H1 (cell line): ENCODE data around the gene CLPTM1L. TPM values are rescaled to one million over a fixed set of nuclear protein-coding genes. Genes with fewer than 3 reads are reported as not detected.

ENCODE experiments used
- CTCF ChIA-PET: fragments of 300-600 bp; sonication (Branson Sonifier 250); formaldehyde crosslinking; loops from one replicate; lab custom pipeline; 2021; ENCODE audit not compliant: partially characterized antibody; lab: Charles Lee
- POLR2A ChIA-PET: fragments of 300-600 bp; sonication (Branson Sonifier 250); formaldehyde crosslinking; loops from one replicate; lab custom pipeline; 2021; ENCODE audit warnings: inconsistent platforms; ENCODE audit not compliant: partially characterized antibody; lab: Charles Lee
- DNase-seq, 2 experiments: peaks; one replicate each; pipeline versions ENCODE4 v3.0.0 to v3.0.0-alpha.2; 2010 to 2022; ENCODE audit warnings: low spot score in 2 of 2, low read depth in 1 of 2, mixed read lengths in 1 of 2
- FAIRE-seq: peaks from 2 replicates; lab custom pipeline; 2011; peaks lifted over from hg19 to GRCh38; lab: Jason Lieb, UNC
- H2AFZ ChIP-seq: 2 replicates; pipeline ENCODE4 v1.8.1; 2012; ENCODE audit warnings: low read length, inconsistent platforms
- H2AK5ac ChIP-seq: 2 replicates; pipeline ENCODE4 v1.6.1; 2013; ENCODE audit warnings: low read depth, low read length
- H2BK120ac ChIP-seq: replicated peaks from 2 replicates; pipeline ENCODE3; 2013; ENCODE audit warnings: low read depth, low read length, inconsistent platforms
- H2BK12ac ChIP-seq: 2 replicates; pipeline ENCODE4 v1.6.1; 2013; ENCODE audit warnings: low read depth, low read length
- H2BK15ac ChIP-seq: 2 replicates; pipeline ENCODE4 v1.6.1; 2013; ENCODE audit warnings: low read length
- H2BK20ac ChIP-seq: 2 replicates; pipeline ENCODE4 v1.6.1; 2013; ENCODE audit warnings: low read length
- H2BK5ac ChIP-seq: 2 replicates; pipeline ENCODE4 v1.6.1; 2013; ENCODE audit warnings: low read depth, low read length
- H3K14ac ChIP-seq: 2 replicates; pipeline ENCODE4 v1.6.1; 2013; ENCODE audit warnings: inconsistent platforms; ENCODE audit not compliant: insufficient read length
- H3K18ac ChIP-seq: 2 replicates; pipeline ENCODE4 v1.6.1; 2013; ENCODE audit warnings: low read length; ENCODE audit errors: extremely low read depth
- H3K23ac ChIP-seq: 2 replicates; pipeline ENCODE4 v1.6.1; 2013; ENCODE audit warnings: inconsistent platforms; ENCODE audit not compliant: insufficient read length
- H3K23me2 ChIP-seq: 2 replicates; pipeline ENCODE4 v1.6.1; 2013; ENCODE audit warnings: low read depth, low read length
- H3K27ac ChIP-seq: 2 replicates; pipeline ENCODE4 v1.6.1; 2011; ENCODE audit warnings: low read depth, low read length, inconsistent platforms
- H3K27me3 ChIP-seq, 4 experiments: replicated peaks in 1 of 4; 1 replicate in 1 of 4; 2 replicates in 3 of 4; pipeline versions ENCODE4 v1.6.1 to v1.8.1; 2011 to 2013; ENCODE audit warnings: low read length in 3 of 4, mild to moderate bottlenecking in 3 of 4, inconsistent platforms in 2 of 4, mixed read lengths in 2 of 4, moderate library complexity in 1 of 4; ENCODE audit not compliant: control insufficient read depth in 3 of 4, insufficient read depth in 3 of 4; ENCODE audit errors: extremely low read depth in 1 of 4
- H3K36me3 ChIP-seq, 4 experiments: 2 replicates each; pipeline versions ENCODE4 v1.6.1 to v1.8.1; 2011 to 2013; ENCODE audit warnings: mild to moderate bottlenecking in 4 of 4, low read length in 3 of 4, moderate library complexity in 2 of 4, control low read depth in 1 of 4, inconsistent platforms in 1 of 4; ENCODE audit not compliant: insufficient read depth in 4 of 4, control insufficient read depth in 2 of 4
- H3K4ac ChIP-seq: replicated peaks from 2 replicates; pipeline ENCODE3; 2013; ENCODE audit warnings: low read length, low read depth, mixed read lengths, inconsistent platforms; ENCODE audit not compliant: insufficient read length
- H3K4me1 ChIP-seq, 4 experiments: replicated peaks in 1 of 4; 1 replicate in 1 of 4; 2 replicates in 3 of 4; pipeline versions ENCODE4 v1.6.1 to v1.8.1; 2011 to 2013; ENCODE audit warnings: low read length in 3 of 4, inconsistent platforms in 2 of 4, mixed read lengths in 1 of 4; ENCODE audit not compliant: insufficient read depth in 4 of 4, control insufficient read depth in 3 of 4
- H3K4me2 ChIP-seq, 2 experiments: 2 replicates each; pipeline versions ENCODE4 v1.6.1 to v1.8.1; 2011 to 2013; ENCODE audit warnings: low read depth in 2 of 2, low read length in 2 of 2, control low read depth in 1 of 2, inconsistent platforms in 1 of 2, mild to moderate bottlenecking in 1 of 2; ENCODE audit not compliant: insufficient read depth in 1 of 2
- H3K4me3 ChIP-seq, 4 experiments: fragments of 200-600, 300-600 bp in 1 of 4; sonication (generic), shearing (Covaris generic), sonication (Bioruptor Twin) in 1 of 4; 2 replicates each; pipeline versions ENCODE4 v1.5.1 to v1.8.1; 2011 to 2016; ENCODE audit warnings: low read length in 4 of 4, low read depth in 3 of 4, control low read depth in 2 of 4, inconsistent platforms in 2 of 4, mild to moderate bottlenecking in 2 of 4, mixed read lengths in 1 of 4, moderate library complexity in 1 of 4; ENCODE audit not compliant: insufficient read depth in 2 of 4; ENCODE audit errors: extremely low read depth in 1 of 4
- H3K56ac ChIP-seq: replicated peaks from 2 replicates; pipeline ENCODE3; 2013; ENCODE audit warnings: low read depth, mild to moderate bottlenecking, mixed read lengths, low read length, inconsistent platforms; ENCODE audit not compliant: insufficient read length
- H3K79me1 ChIP-seq: 2 replicates; pipeline ENCODE4 v1.6.1; 2013; ENCODE audit warnings: low read depth, low read length, control low read depth
- H3K79me2 ChIP-seq, 2 experiments: 2 replicates each; pipeline versions ENCODE4 v1.6.1 to v1.8.1; 2012 to 2013; ENCODE audit warnings: low read length in 2 of 2, mild to moderate bottlenecking in 2 of 2, inconsistent platforms in 1 of 2; ENCODE audit not compliant: insufficient read depth in 2 of 2, control insufficient read depth in 1 of 2
- H3K9ac ChIP-seq, 4 experiments: replicated peaks in 1 of 4; 1 replicate in 1 of 4; 2 replicates in 3 of 4; pipeline versions ENCODE4 v1.6.1 to v1.8.1; 2011 to 2013; ENCODE audit warnings: low read depth in 3 of 4, low read length in 3 of 4, control low read depth in 2 of 4, mild to moderate bottlenecking in 2 of 4, moderate library complexity in 2 of 4, inconsistent platforms in 1 of 4; ENCODE audit errors: extremely low read depth in 1 of 4
- H3K9me3 ChIP-seq, 2 experiments: 2 replicates each; pipeline versions ENCODE4 v1.6.1 to v1.8.1; 2012 to 2013; ENCODE audit warnings: mild to moderate bottlenecking in 2 of 2, moderate library complexity in 2 of 2, control low read depth in 1 of 2, inconsistent platforms in 1 of 2, low read depth in 1 of 2, low read length in 1 of 2, mixed read lengths in 1 of 2; ENCODE audit not compliant: insufficient read depth in 2 of 2
- H4K20me1 ChIP-seq, 2 experiments: replicated peaks in 1 of 2; 2 replicates each; pipeline versions ENCODE3 to v1.8.1; 2011 to 2013; ENCODE audit warnings: inconsistent platforms in 2 of 2, low read length in 2 of 2, mild to moderate bottlenecking in 1 of 2; ENCODE audit not compliant: insufficient read depth in 2 of 2, control insufficient read depth in 1 of 2
- H4K5ac ChIP-seq: 2 replicates; pipeline ENCODE4 v1.6.1; 2013; ENCODE audit warnings: low read length, low read depth, mixed read lengths, inconsistent platforms; ENCODE audit not compliant: insufficient read length
- H4K8ac ChIP-seq: 2 replicates; pipeline ENCODE4 v1.8.0; 2013; ENCODE audit warnings: mild to moderate bottlenecking, moderate library complexity, low read length, inconsistent platforms; ENCODE audit not compliant: insufficient read depth; ENCODE audit errors: extremely low read depth
- H4K91ac ChIP-seq: replicated peaks from 2 replicates; pipeline ENCODE3; 2013; ENCODE audit warnings: low read length, mixed read lengths, inconsistent platforms; ENCODE audit not compliant: insufficient read length
- HDAC2 ChIP-seq, 2 experiments: fragments of 300-600 bp in 1 of 2; sonication (generic) in 1 of 2; IDR thresholded peaks; 2 replicates each; pipeline ENCODE4 v1.6.1; 2011 to 2012; ENCODE audit warnings: low read depth in 2 of 2, low read length in 2 of 2, mild to moderate bottlenecking in 2 of 2, moderate library complexity in 2 of 2, borderline replicate concordance in 1 of 2, inconsistent platforms in 1 of 2
- KDM5A ChIP-seq: fragments of 200-600 bp; IDR thresholded peaks from 2 replicates; pipeline ENCODE4 v1.7.1; 2012; ENCODE audit warnings: mild to moderate bottlenecking, low read length, inconsistent platforms, mixed read lengths
- NANOG ChIP-seq: IDR thresholded peaks from 2 replicates; pipeline ENCODE4 v1.6.1; 2011; ENCODE audit warnings: low read length, low read depth, mild to moderate bottlenecking, inconsistent platforms; ENCODE audit not compliant: insufficient read depth, poor library complexity, severe bottlenecking
- POU5F1 ChIP-seq: IDR thresholded peaks from 2 replicates; pipeline ENCODE4 v1.6.1; 2011; ENCODE audit warnings: low read depth, mild to moderate bottlenecking, low read length, moderate library complexity
- SIN3A ChIP-seq, 2 experiments: IDR thresholded peaks in 1 of 2; conservative IDR thresholded peaks in 1 of 2; 2 replicates each; pipeline ENCODE4 v1.6.1; 2011 to 2012; ENCODE audit warnings: low read length in 2 of 2, improper control_type of control experiment in 1 of 2, low read depth in 1 of 2, mild to moderate bottlenecking in 1 of 2
- SP1 ChIP-seq: IDR thresholded peaks from 2 replicates; pipeline ENCODE4 v1.6.1; 2011; ENCODE audit warnings: low read depth, low read length
- WGBS, 2 experiments: shearing (Covaris generic) in 1 of 2; methylation state at CpG; one replicate each; pipeline versions ENCODE4 v1.1.6 to v1.1.7; 2013 to 2015; ENCODE audit warnings: low lambda C conversion rate in 2 of 2, mixed read lengths in 2 of 2, inconsistent platforms in 1 of 2, low coverage in 1 of 2, missing lambda C conversion rate in 1 of 2; ENCODE audit not compliant: insufficient replicate concordance in 2 of 2, insufficient coverage in 1 of 2, insufficient read length in 1 of 2; ENCODE audit errors: extremely low coverage in 1 of 2, missing lambda C conversion rate in 1 of 2; 5-methylcytosine and 5-hydroxymethylcytosine counted together
- polyA plus RNA-seq, 7 experiments: library from polyadenylated mRNA; depleted of rRNA in 3 of 7; stranded (reverse) in 5 of 7; unstranded in 2 of 7; fragments of >200 nt in 5 of 7; fragments of 200-250 nt in 2 of 7; gene quantifications; 1 replicate in 5 of 7; 2 replicates in 1 of 7; 4 replicates in 1 of 7; pipeline versions ENCODE4 v1.2.1 to v1.2.3, GENCODE V29; 2011 to 2013; ENCODE audit warnings: missing spikeins in 2 of 7, mixed read lengths in 2 of 7
- total RNA-seq: library from RNA; stranded (reverse); fragmentation: NEBNext Ultra II Directional; extraction: Animal tissue kit (Norgen Biotek cat#: 25700); gene quantifications from 2 replicates; pipeline ENCODE4 v1.2.1, GENCODE V29; 2021
- TF ChIP-seq, protein P1 (sequence below): IDR thresholded peaks from 2 replicates; pipeline ENCODE4 v1.6.1; 2012; ENCODE audit warnings: inconsistent platforms
- TF ChIP-seq, protein P2 (sequence below): IDR thresholded peaks from 2 replicates; pipeline ENCODE4 v1.6.1; 2012; ENCODE audit warnings: low read length, inconsistent platforms
- TF ChIP-seq, protein P3 (sequence below): IDR thresholded peaks from 2 replicates; pipeline ENCODE4 v1.6.1; 2012; ENCODE audit warnings: inconsistent platforms

Gene CLPTM1L
- total and polyA plus RNA-seq, 2 of the 8 experiments (the other 6 are each of a cell fraction or from before 2014, with no cell fraction given), result 102 to 119 TPM

DNA sequence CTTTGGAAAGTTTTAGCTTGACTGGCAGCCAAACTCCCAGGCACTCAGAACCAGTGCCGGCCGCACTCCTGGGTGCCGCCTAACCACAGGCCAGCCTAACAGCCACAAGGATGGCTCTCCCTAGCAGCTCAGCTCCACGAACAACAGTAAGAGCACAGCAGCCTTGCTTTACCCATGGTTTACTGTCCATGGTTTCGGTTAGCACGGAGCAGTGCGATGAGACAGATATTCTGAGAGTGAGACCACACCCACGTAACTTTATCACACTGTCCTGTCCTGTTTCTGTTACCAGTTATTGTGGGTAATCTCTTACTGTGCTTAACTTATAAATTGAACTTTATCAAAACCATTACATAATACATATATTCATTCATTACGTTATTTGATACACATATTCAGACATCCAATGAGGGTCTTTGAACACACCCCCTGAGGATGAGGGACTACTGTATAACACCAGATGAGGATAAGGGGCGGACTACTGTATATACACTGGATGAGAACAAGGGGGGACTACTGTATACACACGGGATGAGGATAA, 12.4 kb downstream of the CLPTM1L start:
- DNase-seq, result no peak
- TF ChIP-seq SIN3A (conservative IDR thresholded peaks at IDR 0.05 in 1 of 2, IDR thresholded peaks at IDR 0.05 in 1 of 2; ENCODE audit: low read depth in 1 of 2, low read length in 2 of 2) (no peak), SP1 (no peak), POU5F1 (no peak), HDAC2 (IDR thresholded peaks at IDR 0.05; ENCODE audit: borderline replicate concordance in 1 of 2, low read depth in 2 of 2, low read length in 2 of 2) (no peak), NANOG (no peak), KDM5A (no peak)
- TF ChIP-seq, protein P1, sequence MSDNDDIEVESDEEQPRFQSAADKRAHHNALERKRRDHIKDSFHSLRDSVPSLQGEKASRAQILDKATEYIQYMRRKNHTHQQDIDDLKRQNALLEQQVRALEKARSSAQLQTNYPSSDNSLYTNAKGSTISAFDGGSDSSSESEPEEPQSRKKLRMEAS, result no peak
- TF ChIP-seq, protein P2, sequence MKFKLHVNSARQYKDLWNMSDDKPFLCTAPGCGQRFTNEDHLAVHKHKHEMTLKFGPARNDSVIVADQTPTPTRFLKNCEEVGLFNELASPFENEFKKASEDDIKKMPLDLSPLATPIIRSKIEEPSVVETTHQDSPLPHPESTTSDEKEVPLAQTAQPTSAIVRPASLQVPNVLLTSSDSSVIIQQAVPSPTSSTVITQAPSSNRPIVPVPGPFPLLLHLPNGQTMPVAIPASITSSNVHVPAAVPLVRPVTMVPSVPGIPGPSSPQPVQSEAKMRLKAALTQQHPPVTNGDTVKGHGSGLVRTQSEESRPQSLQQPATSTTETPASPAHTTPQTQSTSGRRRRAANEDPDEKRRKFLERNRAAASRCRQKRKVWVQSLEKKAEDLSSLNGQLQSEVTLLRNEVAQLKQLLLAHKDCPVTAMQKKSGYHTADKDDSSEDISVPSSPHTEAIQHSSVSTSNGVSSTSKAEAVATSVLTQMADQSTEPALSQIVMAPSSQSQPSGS, result no peak
- TF ChIP-seq, protein P3, sequence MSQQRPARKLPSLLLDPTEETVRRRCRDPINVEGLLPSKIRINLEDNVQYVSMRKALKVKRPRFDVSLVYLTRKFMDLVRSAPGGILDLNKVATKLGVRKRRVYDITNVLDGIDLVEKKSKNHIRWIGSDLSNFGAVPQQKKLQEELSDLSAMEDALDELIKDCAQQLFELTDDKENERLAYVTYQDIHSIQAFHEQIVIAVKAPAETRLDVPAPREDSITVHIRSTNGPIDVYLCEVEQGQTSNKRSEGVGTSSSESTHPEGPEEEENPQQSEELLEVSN, result no peak

More for the DNA sequence above, 12.4 kb downstream of the CLPTM1L start:
- H2BK20ac ChIP-seq, result no peak overlapping the region
- H4K91ac ChIP-seq, result no peak overlapping the region
- peaks cover 0 to 4% of the 10 kb centered on the region in 2 experiments; a peak in 1 of 4 replicates for H3K9me3 ChIP-seq
- H4K5ac ChIP-seq, result no peak overlapping the region
- H2BK5ac ChIP-seq, result no peak overlapping the region; the same call in 1 of the 2 replicates
- no peak overlapping the region for H3K9ac ChIP-seq
- POLR2A ChIA-PET, result interaction anchor here (1.7 kb wide), 1 partner anchor 14 kb away, joined by 5 read pairs; no protein-coding TSS in a partner anchor
- H3K27ac ChIP-seq, result no peak overlapping the region
- no peak overlapping the region for H3K56ac ChIP-seq
- no peak overlapping the region for H3K4ac ChIP-seq
- peaks cover 20 to 64% (median 55%) of the 10 kb centered on the region in 4 experiments for H3K36me3 ChIP-seq
- H3K14ac ChIP-seq, result no peak overlapping the region
- no peaks in the 10 kb centered on the region; a peak in 1 of 7 replicates for H3K4me1 ChIP-seq
- no peak overlapping the region for H2BK120ac ChIP-seq
- 92% methylated on average over 11 of the region's 11 CpGs; no CpG with 5 or more reads in 1 of the 2 experiments for WGBS, 2 experiments
- no peak overlapping the region for H2BK15ac ChIP-seq
- H3K27me3 ChIP-seq, result no peaks in the 10 kb centered on the region
- no peaks in the 10 kb centered on the region for H3K23me2 ChIP-seq
- no peak for FAIRE-seq
- H2AK5ac ChIP-seq, result no peak overlapping the region
- peaks cover 10 to 20% of the 10 kb centered on the region in 2 experiments for H4K20me1 ChIP-seq
- CTCF ChIA-PET, result interaction anchor here (0.9 kb wide), 1 partner anchor 16 kb away, joined by 3 read pairs; no protein-coding TSS in a partner anchor
- no peak overlapping the region for H3K4me3 ChIP-seq
- H3K79me1 ChIP-seq, result peaks cover 4% of the 10 kb centered on the region; the same call in 1 of the 2 replicates
- no peak overlapping the region for H3K18ac ChIP-seq
- no peak overlapping the region for H4K8ac ChIP-seq
- H3K4me2 ChIP-seq, result no peak overlapping the region
- no peak overlapping the region for H3K23ac ChIP-seq
- H3K79me2 ChIP-seq, result peaks cover 0 to 6% of the 10 kb centered on the region in 2 experiments; a peak in 2 of 4 replicates
- H2BK12ac ChIP-seq, result no peak overlapping the region
- no peak overlapping the region for H2AFZ ChIP-seq
